GM18499 (cell line): ENCODE data around the gene CNTNAP5.

Source experiments
- ATAC-seq: cut with Tn5 transposase; IDR thresholded peaks from one replicate; pipeline ENCODE4 v1.9.1; 2021; ENCODE audit warnings: moderate number of reproducible peaks; ENCODE audit not compliant: insufficient read depth, unreplicated experiment

Gene CNTNAP5

DNA sequence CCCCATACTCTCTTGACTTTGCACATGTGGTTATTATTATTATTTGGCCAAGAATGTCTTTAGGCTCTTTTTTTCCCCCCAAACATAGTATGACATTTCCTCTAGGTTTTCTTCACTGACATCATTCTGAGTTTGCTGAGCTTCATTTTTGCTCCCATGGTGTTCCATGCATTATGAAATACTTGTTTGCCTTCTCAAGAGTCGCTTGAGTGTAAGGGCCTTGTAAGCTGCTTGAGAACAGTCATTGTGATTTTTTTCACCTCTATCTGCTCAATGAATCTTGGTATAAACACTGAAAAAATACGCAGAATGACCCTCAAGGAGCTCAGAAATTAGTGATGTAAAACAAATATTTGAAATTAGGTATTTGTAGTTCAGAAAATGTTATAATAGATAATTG, 688.9 kb downstream of the CNTNAP5 start:
- no peak for ATAC-seq

DNA sequence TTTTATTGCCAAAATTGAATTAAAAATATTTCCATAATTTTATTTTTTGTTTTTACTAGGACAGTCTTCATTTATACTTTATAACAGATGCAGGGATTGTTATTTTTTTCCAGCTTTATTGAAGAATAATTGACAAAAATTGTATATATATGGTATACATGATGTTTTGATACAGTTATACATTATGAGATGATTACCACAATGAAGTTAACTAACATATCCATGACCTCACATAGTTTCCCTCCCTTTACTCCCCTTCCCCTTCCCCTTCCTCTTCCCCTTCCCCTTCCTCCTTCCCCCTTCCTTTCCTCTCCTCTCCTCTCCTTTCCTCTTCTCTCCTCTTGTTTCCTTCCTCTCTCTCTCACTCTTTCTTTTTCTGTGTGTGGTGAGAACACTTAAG, 700.1 kb downstream of the CNTNAP5 start:
- no peak for ATAC-seq

DNA sequence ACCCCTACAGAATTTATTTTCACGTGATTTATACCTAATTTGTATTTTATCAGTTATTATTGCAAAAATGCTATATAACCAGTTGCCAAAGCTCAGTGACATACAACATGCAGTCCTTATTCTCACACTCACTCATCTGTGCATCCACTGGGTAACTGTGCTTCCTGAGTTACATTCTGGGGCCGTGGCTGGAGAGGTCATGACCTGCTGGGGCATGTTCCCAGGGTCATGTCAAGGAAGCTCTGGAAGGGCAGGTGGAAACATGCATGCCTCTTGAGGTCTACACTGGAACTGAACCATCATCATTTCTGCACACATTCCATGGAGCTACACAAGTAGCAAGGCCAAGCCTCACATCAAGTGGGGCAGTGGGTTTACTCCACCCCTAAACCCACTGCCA, 715.5 kb downstream of the CNTNAP5 start:
- ATAC-seq = no peak

DNA sequence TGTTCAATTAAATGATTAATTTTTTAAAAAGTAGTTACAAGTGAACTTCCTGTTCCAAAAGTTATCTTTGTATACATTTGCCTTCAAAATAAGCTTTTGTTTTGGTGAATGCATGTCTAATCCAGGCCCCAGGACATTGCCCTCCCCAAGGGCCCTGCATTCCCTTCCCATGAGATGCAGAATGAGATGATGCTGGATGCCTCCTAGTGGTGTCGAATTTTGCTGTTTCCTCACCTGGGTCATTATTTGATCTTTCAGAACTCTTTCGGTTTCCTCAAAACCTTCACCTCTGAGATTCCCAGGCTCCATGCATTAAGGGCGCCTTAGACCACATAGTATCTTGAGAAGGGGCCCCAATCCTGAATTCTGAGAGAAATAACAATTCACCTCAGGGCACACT, 728.8 kb downstream of the CNTNAP5 start:
- ATAC-seq = no peak

DNA sequence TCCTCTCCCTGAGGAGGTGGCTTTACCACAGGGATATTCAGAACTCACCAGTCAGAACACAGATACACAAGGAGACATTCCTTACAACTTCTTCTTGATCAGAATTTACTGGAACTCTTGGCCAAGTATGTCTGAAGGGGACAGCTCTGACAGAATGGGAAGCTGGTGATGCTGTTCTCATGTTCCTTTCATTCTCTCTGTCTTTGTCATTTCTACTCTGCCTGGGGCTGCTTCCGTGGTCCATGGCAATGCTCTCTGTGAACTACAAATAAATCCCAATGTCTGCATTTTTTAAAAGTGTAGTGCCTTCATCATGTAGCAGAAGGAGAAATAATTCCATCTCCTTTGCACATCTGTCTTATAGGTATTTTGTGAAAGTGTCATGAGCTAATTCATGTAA, 730.3 kb downstream of the CNTNAP5 start:
- ATAC-seq = no peak

DNA sequence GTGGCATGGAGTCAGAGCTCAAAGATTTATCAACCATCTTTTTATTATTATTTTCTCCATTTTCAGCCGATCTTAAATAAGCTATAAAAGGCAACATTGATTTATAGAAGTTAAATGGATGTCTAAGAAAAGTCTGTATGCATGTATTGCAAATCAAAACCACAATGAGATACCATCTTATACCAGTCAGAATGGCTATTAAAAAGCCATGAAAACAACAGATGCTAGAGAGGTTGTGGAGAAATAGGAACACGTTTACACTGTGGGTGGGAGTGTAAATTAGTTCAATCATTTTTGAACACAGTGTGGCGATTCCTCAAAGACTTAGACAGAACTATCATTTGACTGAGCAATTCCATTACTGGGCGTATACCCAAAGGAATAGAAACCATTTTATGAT, 731.0 kb downstream of the CNTNAP5 start:
- ATAC-seq = no peak

DNA sequence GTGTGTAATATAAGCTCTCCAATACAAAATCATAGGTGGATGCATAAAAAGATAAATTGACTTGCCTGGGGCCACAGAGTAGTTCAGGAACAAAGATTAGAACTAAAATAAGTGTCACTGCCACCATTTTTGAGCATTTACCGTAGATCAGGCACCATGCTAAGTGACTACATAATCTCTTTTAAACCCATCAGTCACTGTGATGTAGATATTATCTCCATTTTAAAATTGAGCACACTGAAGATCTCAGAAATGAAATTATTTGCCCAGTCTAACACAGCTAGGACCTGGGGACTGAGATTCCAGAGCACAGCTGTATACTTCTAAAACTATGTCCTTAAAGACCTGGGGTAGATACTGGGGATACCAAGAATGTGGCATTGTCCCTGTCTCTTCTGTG, 737.3 kb downstream of the CNTNAP5 start:
- no peak for ATAC-seq

DNA sequence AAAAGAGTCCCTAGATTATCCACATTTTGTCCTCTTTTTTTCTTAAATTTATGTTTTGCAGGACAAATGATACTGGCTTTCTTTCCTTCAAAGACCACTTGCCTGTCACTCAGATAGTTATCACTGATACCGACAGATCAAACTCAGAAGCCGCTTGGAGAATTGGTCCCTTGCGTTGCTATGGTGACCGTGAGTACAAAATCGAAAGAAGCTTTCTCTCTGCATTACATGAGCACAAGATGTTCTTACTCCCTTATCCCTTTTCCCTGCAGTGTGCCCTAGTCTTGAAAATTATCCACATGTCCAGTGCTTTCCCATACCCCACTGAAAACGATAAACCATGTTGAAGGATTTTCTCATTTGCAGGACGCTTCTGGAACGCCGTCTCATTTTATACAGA, 738.5 kb downstream of the CNTNAP5 start:
- no peak for ATAC-seq

DNA sequence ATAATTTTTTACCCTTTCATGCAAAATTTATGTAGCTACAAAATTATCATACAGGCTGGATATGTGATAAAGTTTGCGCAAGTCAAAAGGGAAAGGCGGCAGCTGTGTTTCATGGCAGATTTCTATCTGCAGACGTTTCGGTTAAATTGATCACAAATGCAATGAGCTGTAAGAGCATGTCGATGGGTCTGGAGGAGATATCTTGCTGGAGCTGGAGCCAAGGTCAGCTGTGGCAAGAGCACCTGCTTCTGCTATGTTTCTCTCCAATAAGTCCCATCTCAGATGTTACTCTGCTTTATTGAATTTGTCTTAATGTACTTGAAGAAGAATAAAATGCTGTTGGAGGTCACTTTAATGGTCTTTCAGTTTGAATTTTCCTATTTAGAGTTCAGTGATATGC, 749.7 kb downstream of the CNTNAP5 start:
- no peak for ATAC-seq

DNA sequence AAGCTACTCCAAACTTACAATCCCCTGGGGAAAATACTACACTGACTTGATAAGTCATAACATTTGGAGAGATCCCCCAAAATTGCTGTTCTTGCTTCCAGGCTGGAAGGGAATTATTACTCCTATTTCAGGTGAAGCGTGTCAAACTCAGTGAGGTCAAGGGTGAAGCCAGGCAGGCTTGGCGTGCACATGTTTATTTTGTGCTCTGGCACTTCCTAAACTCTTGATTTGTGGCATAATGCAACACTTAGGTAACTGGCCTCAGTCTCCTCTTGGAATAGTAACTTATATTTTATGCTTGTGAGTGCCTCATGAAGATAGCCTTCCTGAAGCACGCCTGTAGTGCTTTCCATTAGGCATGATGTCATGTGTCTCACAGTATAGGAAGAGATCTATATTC, 751.2 kb downstream of the CNTNAP5 start:
- ATAC-seq = no peak

DNA sequence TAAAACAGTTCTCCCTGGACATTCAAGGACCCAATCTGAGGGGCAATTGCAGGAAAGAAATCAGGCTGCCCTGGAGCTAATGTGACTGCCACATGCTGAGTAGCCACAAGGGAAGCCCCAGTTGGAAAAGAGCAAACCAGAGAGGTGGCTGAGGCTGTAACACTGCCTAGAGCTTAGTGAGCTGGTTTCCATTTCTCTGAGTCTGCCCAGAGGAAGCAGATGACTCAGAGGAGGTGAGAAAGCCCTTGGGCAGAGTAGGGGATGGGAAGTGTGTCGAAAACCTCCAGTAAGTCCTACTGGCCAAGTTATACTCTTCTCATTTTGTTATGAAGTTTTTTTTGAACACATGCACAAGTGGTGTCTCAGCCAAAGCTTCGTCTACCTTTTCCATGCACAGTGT, 753.0 kb downstream of the CNTNAP5 start:
- no peak for ATAC-seq

DNA sequence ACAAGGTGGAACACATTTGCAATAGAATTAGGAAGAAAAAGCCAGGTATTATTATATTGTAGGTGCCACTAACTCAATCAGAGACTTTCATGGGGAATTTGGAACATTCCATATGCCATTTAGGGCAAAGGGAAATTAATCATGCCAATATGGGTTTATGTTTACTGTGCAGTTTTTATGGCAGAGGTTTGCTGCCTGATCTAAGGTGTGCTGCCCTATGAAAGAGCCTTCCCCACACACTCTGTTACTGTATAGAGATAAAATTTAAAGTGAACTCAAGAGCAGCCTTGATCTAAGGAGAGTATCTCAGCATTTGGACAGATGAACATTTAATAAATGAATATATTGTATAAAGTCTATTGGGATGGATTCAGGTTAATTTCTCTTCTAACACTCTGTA, 771.6 kb downstream of the CNTNAP5 start:
- ATAC-seq = no peak

DNA sequence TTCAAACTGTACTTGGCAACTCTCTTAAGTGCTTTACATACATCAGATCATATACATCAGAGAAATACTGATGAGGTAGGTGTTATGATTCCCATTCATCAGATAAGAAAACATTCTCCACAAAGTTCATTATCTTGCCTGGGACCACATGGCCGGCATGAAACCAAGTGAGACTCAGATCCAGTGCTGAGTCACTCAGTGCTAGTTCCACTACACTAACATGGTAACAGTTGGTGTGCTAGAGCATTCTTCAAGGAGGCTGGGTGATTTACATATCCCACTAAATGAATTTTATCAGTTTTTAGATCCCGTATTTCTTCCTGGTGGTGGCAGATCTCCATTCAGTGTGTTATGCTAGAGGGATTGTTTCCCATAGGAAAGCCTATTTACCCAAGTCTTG, 772.0 kb downstream of the CNTNAP5 start:
- no peak for ATAC-seq

DNA sequence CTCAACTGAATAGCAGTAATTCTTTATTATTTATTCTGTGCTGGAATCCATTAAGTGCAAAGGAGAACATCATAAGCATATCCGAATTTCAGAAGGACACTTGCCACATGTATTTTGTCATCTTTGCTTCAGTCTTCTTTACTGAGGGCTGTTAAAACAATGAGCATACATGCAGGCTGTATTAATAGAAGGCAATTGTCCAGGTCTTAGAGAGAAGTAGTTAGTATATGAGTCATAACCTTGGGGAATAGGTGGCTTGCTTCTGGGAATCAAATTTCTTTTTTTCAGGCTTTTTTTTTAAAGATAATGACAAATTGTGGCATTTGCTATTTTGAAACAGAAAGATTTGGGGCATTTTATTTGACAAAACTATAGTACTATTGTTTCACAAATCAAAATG, 773.5 kb downstream of the CNTNAP5 start:
- ATAC-seq = no peak

DNA sequence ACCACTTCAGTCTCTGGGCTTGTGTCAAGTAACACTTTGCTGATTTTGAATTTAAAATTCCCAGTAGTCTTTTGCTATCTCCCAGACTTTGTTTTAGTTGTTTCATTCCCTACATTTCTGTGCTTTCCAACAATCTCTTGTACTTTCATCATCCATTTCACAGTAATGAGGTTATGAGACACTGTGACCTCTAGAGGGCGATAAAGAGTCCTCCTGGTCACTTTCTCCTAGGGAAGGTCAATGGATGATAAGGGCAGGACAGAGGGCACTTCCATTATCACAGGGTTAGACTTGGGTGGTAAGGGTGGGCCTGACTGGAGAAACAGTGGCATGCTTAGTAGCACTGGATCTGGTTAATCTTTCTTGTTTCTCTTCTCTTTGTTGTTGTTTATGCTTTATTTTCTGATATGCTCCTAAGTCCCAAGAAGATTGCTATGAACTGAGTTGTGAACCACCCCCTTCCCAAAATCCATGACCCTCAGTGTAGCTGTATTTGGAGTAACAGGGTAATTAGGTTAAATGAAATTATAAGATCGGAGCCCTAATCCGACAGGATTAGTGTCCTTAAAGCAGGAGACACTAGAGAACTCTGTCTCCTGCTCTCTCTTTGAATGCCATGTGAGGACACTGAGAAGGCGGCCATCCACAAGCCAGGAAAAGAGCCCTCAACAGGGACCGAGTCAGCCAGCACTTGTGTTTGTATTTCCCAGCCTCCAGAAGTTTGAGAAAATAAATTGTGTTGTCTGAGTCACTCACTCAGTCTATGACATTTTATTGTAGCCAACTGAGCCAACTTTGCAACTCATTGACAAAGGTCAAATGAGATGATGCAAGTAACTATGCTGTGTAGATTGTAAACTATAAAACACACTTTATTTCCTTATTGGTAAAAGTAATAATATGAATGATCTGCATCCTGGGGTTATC, 779.2 kb downstream of the CNTNAP5 start:
- ATAC-seq = peak; percentile 65

DNA sequence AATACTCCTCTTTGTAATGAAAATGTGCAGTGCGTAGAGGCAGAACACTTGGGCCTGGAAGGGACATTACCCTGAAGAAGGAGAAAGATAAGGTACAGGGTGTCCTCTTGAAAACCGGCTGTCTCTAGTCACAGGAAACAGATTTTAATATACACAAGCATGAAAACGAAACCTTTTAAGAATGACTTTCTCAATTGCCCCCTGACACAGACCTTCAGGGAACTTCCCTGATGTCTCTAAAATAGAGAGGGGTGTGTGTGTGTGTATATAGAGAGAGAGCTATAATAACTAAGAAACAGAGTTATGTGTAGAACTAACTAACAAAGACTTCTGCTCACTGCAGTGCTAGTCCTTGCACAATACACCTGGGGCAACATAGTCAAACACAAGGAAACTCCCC, 780.0 kb downstream of the CNTNAP5 start:
- no peak for ATAC-seq

DNA sequence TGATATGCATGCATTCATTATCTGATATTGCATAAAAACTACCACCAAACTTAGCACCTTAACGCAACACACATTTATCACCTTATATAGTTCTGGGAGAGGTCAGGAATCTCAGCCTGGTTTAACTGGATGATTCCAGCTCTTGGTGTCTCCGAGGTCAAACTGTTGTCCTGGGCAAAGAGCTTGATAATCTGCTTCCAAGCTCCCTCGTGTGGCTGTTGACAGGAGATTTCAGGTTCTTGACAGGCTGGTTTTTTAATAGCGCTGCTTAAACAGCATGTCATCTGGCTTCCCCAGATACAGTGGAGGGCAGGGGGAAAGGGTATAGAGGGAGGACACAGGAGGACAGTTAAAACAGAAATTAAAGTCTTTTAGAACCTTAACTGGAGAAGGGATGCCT, 785.0 kb downstream of the CNTNAP5 start:
- ATAC-seq = no peak

DNA sequence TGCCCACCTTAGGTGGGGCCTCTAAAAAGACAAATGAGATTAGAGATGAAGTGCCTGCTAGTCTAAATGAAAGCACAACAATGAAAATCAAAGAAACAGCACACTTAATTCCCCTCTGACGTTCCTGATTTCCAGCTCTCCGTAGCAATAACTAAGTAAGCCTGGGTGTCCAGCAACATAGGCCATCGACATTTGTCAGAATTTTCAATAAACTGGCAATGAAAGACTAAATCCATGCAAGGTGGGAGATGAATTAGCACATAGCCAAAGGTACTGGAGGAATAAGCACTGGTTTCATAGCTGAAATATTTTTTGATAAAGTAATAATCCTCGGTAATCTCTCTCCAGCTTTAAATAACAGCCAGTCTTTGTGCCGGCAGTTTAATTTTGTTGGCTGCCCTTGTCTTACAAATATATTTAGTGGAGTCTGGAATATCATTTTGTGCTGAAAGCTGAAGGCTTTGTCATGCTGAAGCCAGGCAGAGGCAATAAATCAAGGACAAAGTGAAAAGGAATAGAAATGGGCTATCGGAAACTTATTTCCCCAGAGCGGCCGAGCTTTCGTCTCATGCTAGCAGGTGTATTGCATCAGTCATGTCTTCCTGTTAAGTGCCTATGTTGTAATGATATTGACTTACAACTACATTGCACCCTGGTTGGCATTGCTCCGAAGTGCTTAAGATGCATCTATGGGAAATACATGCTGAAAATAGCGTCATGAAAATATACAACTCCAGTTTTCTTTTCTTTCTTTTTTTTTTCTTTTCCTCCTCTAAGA, 790.1 kb downstream of the CNTNAP5 start:
- no peak for ATAC-seq

DNA sequence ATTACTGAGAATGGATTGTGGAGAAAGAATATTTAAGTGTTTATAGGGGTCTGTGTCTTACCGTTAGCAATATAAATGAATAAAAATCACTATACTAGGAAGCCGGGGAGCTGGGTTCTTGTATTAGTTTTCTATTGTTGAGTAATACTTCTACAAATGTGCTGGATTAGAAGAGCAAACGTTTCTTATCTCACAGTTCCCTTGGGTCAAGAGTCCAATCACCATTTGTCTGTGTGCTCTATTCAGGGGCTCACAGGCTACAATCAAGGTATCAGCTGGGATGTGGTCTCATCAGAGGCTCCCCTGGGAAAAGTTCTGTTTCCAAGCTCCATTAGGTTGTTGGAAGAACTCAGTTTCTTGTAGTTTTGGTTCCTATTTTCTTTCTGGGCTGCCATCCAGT, 790.9 kb downstream of the CNTNAP5 start:
- no peak for ATAC-seq

DNA sequence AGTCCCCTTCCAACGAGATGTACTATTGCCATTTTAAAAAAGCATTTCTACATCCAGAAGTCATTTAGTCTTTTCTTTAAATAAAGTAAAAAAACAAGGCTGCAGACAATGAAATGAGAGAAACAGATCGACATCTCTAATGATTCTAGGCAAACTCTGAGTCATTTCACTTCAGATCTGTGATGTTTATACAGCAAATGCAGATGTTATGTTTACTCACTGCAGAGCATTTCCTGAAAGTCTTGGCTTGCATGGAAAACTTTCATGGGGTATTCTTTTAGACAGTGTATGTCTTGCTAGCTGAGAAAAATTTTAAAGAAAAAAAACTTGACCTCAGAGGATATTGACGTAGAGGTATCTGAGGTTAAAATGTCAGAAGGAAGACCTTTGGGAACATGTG, 797.4 kb downstream of the CNTNAP5 start:
- ATAC-seq = no peak

DNA sequence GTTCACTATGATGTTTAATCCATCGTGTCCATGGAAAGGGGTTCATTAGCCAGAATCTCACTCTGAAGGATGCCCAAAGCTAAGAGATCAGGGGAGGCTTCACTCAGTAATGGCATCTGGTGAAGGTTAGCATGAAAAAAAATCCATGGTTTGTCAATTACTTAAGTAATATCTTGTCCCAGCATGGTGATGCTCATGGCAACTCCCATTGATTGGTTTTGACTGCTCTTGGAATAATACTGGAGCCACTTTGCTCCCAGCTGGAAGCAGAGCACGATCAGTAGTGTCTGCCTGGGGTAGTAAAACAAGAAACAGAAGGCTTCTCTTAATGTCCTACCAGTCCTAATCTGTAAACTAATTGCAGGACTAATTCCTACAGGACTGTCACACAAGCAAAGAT, 799.4 kb downstream of the CNTNAP5 start:
- no peak for ATAC-seq

DNA sequence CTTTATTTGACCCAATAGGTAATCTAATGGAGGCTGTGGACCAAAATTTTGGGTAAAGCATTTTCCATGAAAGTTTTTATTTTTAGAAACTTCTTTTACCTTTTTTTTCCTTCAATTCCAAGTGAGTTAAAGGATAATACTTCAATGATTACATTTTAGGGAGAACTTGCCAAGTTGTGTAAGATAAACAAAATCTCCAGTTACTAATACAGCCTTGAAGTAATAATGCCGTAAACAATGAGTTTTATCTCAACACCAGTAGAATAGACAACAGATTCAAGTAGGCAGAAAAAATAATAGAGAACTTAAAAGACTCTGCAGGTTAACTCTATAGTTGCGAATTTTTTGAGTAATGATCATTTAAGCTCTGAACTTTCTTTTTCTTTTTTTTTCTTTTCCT, 807.4 kb downstream of the CNTNAP5 start:
- no peak for ATAC-seq
